HG03108 (cell line): ENCODE results near the gene BCL11A.

Experiments
- ATAC-seq: cut with Tn5 transposase; IDR thresholded peaks from one replicate; pipeline ENCODE4 v1.9.1; 2021; ENCODE audit warnings: moderate library complexity; ENCODE audit not compliant: unreplicated experiment

The BCL11A gene

DNA sequence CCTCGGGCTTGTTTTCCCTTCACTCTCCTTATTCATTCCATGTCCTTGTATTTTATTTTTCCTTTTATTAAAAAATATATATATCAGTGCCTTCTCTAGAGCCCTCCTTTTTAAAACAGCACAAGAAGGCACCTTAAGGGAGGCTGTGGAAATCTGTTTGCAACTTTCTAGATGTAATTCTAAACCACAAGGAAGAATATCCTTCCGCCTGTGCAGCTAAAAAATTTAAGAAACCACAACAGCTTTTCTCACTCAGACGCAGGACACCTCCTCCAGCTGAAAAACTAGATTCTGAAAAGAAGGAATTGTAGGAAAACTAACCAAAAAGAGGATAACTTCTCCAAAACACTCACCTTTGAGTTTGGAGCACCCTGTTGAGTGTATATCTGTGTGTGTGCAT is 142.2 kb downstream of the BCL11A start:
- no peak for ATAC-seq

DNA sequence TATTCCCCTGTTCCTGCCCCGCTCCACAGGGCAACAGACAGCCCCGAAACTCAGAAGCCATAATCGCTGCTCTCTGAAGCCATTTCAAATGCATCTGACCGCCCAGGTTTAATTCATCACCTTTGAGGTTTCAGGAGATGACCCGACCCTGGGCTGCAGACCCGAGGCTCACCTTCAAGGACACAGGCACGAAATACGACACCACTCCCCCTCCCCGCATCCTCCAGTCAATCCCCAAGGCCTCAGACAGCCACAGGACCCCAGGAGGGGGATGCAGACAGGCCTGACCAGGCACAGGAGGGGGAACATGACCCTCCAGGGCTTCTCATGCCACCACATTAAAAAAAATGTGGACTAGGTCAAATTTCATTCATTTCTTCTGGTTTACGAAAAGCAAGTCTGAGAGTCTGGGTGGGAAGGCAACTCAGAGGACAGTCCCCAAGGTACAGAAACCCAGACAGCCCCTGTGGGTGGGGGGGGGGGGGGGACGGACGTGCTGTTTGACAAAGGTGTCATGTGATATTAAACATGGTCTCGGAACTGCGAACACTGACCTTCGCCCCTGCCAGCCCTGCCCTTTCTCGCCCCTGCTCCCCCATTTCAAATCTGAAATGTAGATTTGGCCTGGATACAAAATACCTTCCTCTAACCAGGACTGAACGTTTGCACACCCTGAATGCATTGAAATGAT is 142.9 kb downstream of the BCL11A start:
- ATAC-seq: no peak

DNA sequence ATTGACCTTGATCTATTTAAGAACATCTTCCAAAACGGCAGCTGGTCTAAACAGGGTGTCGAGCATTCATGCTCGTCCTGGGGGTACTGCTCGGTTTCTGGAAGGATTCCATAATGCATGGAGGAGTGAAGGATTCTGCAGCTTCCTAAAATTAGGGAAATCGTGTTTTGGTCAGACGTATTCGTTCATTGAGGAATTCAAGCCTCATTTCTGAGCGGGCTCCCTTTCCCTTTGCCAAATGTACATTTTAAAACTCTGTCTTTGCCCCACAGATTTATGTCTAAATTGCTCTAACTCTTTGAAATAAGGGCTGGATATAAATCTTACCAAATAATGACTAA is 144.0 kb downstream of the BCL11A start:
- no peak for ATAC-seq

GRCh38 chr2:60408811-60409530 is 144.5 kb downstream of the BCL11A start:
- ATAC-seq: no peak

DNA sequence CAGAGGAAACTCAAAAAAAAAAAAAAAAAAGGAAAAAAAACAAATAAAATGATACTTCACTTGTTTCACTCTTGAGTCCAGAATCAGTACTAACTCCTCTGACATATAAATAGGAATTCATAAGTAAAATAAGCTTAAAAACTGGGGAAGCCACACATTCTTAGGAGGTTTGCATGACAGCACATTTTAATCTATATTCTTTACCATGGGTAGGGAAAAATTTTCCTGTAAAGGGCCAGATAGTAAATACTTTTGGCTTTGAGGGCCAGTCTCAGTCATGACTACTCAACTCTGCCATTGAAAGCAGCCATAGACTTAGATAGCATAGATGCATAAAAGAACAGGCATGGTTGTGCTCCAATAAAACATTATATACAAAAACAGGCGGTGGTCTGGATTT is 145.2 kb downstream of the BCL11A start:
- no peak for ATAC-seq

GRCh38 chr2:60407398-60407797 is 146.1 kb downstream of the BCL11A start:
- no peak for ATAC-seq

GRCh38 chr2:60406192-60406591 is 147.3 kb downstream of the BCL11A start:
- ATAC-seq: no peak

- no peak for ATAC-seq
Measured at GRCh38 chr2:60405271-60405919, 148.1 kb downstream of the BCL11A start.
